Peyer's patch (tissue), 4 donors: ENCODE data around the gene IL22.

ENCODE experiments used
- POLR2A ChIP-seq, 2 donors: fragments of 450-650 bp; IDR thresholded peaks; one replicate each; pipeline ENCODE4 v1.5.1; 2017; ENCODE audit warnings: antibody characterized with exemption in 2 of 2, mild to moderate bottlenecking in 2 of 2, moderate library complexity in 2 of 2
- TF ChIP-seq, protein P1 (sequence below), 6 experiments: fragments of 450-650 bp in 4 of 6; fragments of 200-600 bp in 2 of 6; sonication (generic) in 1 of 6; IDR thresholded peaks; one replicate each; pipeline ENCODE4 v1.5.1; 2017 to 2019; ENCODE audit warnings: antibody characterized with exemption in 6 of 6, mild to moderate bottlenecking in 3 of 6, moderate library complexity in 1 of 6

DNA sequence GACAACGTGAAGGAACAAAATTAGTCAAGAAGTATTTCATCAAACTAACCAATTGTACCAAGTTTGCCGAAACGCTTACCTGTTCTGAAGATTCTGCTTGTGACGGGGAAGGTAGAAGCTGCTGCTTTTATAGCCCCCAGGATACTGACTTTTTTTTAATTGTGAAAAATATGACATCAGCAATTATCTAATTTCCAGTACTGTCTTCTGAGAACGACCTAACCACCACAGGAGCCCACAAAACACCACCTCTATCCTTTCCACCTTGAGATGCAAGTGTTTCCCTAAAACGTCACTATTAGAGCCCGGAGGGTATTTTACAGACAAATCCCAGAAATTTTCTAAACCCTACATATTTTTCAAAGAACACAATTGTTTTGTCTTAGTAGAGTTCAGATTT is at the start of gene IL22:
- TF ChIP-seq, protein P1, sequence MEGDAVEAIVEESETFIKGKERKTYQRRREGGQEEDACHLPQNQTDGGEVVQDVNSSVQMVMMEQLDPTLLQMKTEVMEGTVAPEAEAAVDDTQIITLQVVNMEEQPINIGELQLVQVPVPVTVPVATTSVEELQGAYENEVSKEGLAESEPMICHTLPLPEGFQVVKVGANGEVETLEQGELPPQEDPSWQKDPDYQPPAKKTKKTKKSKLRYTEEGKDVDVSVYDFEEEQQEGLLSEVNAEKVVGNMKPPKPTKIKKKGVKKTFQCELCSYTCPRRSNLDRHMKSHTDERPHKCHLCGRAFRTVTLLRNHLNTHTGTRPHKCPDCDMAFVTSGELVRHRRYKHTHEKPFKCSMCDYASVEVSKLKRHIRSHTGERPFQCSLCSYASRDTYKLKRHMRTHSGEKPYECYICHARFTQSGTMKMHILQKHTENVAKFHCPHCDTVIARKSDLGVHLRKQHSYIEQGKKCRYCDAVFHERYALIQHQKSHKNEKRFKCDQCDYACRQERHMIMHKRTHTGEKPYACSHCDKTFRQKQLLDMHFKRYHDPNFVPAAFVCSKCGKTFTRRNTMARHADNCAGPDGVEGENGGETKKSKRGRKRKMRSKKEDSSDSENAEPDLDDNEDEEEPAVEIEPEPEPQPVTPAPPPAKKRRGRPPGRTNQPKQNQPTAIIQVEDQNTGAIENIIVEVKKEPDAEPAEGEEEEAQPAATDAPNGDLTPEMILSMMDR (IDR thresholded peaks at IDR 0.05), result no peak
- no peak for TF ChIP-seq POLR2A (IDR thresholded peaks at IDR 0.05)
